ENCODE data around the gene CAP1. TPM values are rescaled to one million over a fixed set of nuclear protein-coding genes. Genes with fewer than 3 reads are reported as not detected.

Gene CAP1
- total RNA-seq, 1 donor from 2014 or later: 367 TPM

DNA sequence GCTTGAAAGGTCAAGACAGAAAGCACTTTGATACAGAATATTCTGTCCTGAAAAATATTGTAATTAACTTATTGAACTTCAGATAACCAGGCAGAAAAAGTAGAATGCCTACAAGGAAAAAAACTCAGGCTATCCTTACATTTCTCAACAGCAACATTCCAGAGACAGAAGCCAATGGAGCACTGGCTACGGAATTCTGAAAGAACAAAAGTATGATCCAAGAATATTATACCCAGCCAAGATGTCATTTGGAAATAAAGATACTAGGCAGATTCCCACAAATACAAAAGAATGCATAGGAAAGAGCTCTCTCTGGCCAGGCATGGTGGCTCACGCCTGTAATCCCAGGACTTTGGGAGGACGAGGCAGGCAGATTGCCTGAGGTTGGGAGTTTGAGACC lies 62.4 kb downstream of the CAP1 start:
- Mint-ChIP-seq H3K4me3 (ENCODE audit: unreplicated experiment) (no peak overlapping the region), H3K9me3 (ENCODE audit: unreplicated experiment) (peaks cover 13% of the 10 kb centered on the region), H3K27ac (ENCODE audit: unreplicated experiment) (no peak overlapping the region), H3K27me3 (ENCODE audit: unreplicated experiment) (peaks cover 30% of the 10 kb centered on the region), H3K4me1 (ENCODE audit: unreplicated experiment) (no peaks in the 10 kb centered on the region), H3K36me3 (ENCODE audit: unreplicated experiment) (peaks cover 4% of the 10 kb centered on the region)
- no peak for DNase-seq (ENCODE audit: extremely low spot score, unreplicated experiment)
- TF ChIP-seq, protein P1, sequence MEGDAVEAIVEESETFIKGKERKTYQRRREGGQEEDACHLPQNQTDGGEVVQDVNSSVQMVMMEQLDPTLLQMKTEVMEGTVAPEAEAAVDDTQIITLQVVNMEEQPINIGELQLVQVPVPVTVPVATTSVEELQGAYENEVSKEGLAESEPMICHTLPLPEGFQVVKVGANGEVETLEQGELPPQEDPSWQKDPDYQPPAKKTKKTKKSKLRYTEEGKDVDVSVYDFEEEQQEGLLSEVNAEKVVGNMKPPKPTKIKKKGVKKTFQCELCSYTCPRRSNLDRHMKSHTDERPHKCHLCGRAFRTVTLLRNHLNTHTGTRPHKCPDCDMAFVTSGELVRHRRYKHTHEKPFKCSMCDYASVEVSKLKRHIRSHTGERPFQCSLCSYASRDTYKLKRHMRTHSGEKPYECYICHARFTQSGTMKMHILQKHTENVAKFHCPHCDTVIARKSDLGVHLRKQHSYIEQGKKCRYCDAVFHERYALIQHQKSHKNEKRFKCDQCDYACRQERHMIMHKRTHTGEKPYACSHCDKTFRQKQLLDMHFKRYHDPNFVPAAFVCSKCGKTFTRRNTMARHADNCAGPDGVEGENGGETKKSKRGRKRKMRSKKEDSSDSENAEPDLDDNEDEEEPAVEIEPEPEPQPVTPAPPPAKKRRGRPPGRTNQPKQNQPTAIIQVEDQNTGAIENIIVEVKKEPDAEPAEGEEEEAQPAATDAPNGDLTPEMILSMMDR (IDR thresholded peaks at IDR 0.05): no peak

DNA sequence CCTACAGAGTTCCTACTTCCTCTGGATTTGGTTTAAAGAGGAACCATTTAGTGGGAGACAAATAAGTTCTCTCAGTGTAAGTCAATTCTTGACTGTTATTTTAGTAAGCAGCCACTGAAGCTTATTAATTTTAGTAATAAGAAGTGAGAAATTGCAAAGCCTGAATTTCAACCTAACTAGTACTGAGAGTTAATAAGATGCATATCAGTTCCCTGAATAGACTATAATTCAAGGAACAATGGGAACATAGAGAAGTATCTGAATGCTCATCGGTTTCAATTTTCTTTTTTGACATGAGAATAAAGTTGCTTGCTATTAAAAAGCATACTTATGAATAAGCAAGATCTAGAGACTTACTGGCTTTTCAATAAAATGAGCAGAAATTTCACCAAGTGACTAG lies 64.5 kb downstream of the CAP1 start:
- Mint-ChIP-seq H3K4me1 (ENCODE audit: unreplicated experiment) (no peaks in the 10 kb centered on the region), H3K27ac (ENCODE audit: unreplicated experiment) (no peak overlapping the region), H3K4me3 (ENCODE audit: unreplicated experiment) (no peak overlapping the region), H3K9me3 (ENCODE audit: unreplicated experiment) (peaks cover 13% of the 10 kb centered on the region), H3K36me3 (ENCODE audit: unreplicated experiment) (peaks cover 4% of the 10 kb centered on the region), H3K27me3 (ENCODE audit: unreplicated experiment) (peaks cover 35% of the 10 kb centered on the region)
- DNase-seq (ENCODE audit: extremely low spot score, unreplicated experiment): no peak
- TF ChIP-seq, protein P1 (IDR thresholded peaks at IDR 0.05): no peak

DNA sequence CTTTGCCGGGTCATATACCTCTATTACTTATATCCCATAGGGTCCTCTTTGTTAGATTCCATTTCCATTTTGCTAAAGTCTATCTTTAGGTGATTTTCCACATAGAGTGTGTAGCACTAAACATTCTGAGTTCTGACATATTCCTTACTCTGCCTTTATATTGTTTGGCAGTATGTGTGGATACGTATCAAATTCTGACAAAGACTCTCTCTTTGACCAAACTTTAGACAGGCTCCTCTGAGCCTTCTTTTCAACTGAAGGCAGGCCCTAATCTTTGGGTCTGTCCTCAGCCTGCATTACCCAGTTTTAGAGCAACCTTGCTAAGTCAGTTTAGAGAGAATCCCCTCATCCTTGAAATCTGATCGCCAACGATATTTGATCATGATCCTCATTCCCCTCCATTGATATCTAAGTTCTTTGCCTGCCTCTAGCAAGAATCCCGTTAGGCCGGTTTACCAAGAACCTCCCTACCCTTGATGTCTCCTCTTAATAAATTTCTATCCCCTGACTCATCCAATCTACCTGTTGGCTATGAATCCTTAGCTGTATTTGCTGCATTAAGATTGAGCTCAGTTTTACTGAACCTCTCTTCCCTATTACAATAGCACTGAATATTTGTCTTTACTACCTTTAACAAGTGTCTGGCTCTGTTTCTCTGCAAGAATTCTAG lies 66.9 kb downstream of the CAP1 start:
- TF ChIP-seq, protein P1 (IDR thresholded peaks at IDR 0.05): no peak
- Mint-ChIP-seq H3K36me3 (ENCODE audit: unreplicated experiment) (peaks cover 4% of the 10 kb centered on the region), H3K4me3 (ENCODE audit: unreplicated experiment) (no peak overlapping the region), H3K9me3 (ENCODE audit: unreplicated experiment) (peaks cover 11% of the 10 kb centered on the region), H3K27me3 (ENCODE audit: unreplicated experiment) (peaks cover 38% of the 10 kb centered on the region), H3K4me1 (ENCODE audit: unreplicated experiment) (no peaks in the 10 kb centered on the region), H3K27ac (ENCODE audit: unreplicated experiment) (no peak overlapping the region)
- no peak for DNase-seq (ENCODE audit: extremely low spot score, unreplicated experiment)

DNA sequence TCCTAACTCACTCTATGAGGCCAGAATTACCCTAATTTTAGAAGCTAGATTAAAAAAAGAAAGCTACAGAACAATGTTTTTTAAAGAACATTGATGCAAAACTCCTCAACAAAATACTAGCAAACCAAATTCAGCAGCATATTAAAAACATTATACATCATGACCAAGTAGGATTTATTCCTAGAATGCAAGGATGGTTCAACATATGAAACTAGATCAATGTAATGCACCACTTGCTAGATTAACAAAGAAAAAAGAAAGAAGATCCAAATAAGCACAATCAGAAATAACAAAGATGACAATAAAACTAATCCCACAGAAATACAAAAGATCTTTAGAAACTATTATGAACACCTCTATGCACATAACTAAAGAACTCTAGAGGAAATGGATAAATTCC lies 69.9 kb downstream of the CAP1 start:
- no peaks in the 10 kb centered on the region for H3K36me3 Mint-ChIP-seq (ENCODE audit: unreplicated experiment)
- no peak overlapping the region for H3K4me3 Mint-ChIP-seq (ENCODE audit: unreplicated experiment)
- H3K9me3 Mint-ChIP-seq (ENCODE audit: unreplicated experiment): peaks cover 6% of the 10 kb centered on the region
- no peak for DNase-seq (ENCODE audit: extremely low spot score, unreplicated experiment)
- TF ChIP-seq, protein P1 (IDR thresholded peaks at IDR 0.05): no peak
- H3K27ac Mint-ChIP-seq (ENCODE audit: unreplicated experiment): no peak overlapping the region
- no peaks in the 10 kb centered on the region for H3K4me1 Mint-ChIP-seq (ENCODE audit: unreplicated experiment)
- peaks cover 53% of the 10 kb centered on the region for H3K27me3 Mint-ChIP-seq (ENCODE audit: unreplicated experiment)

DNA sequence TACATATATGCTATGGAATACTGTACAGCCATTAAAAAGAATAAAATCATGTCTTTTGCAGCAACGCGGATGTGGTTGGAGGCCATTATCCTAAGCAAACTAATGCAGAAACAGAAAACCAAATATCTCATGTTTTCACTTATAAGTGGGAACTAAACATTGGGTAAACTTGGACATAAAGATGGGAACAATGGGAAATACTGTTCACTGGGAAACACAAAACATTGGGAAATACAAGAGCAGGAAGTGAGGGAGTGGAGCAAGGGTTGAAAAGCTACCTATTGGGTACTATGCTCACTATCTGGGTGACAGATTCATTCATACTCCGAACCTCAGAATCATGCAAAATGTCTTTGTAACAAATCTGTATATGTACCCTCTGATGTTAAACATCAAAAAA lies 73.9 kb downstream of the CAP1 start:
- Mint-ChIP-seq H3K4me1 (ENCODE audit: unreplicated experiment) (no peaks in the 10 kb centered on the region), H3K27me3 (ENCODE audit: unreplicated experiment) (peaks cover 65% of the 10 kb centered on the region), H3K9me3 (ENCODE audit: unreplicated experiment) (peaks cover 6% of the 10 kb centered on the region), H3K27ac (ENCODE audit: unreplicated experiment) (no peak overlapping the region), H3K36me3 (ENCODE audit: unreplicated experiment) (no peaks in the 10 kb centered on the region), H3K4me3 (ENCODE audit: unreplicated experiment) (no peak overlapping the region)
- TF ChIP-seq, protein P1 (IDR thresholded peaks at IDR 0.05): no peak
- no peak for DNase-seq (ENCODE audit: extremely low spot score, unreplicated experiment)
